Parathyroid adenoma (tissue), 2 donors: ENCODE measurements around the gene PLOD1.

Experiments
- H2AFZ ChIP-seq: fragments of 300-600 bp; sonication (generic); one replicate; pipeline ENCODE4 v1.7.0; 2017; ENCODE audit warnings: antibody characterized with exemption, mild to moderate bottlenecking
- H3K27ac ChIP-seq: fragments of 300-600 bp; sonication (generic); one replicate; pipeline ENCODE4 v1.7.0; 2017
- H3K27me3 ChIP-seq: fragments of 300-600 bp; sonication (generic); one replicate; pipeline ENCODE4 v1.7.0; 2017; ENCODE audit warnings: low read length; ENCODE audit not compliant: control insufficient read depth, insufficient read depth
- H3K36me3 ChIP-seq: fragments of 300-600 bp; sonication (generic); one replicate; pipeline ENCODE4 v1.7.0; 2017; ENCODE audit warnings: low read length; ENCODE audit not compliant: control insufficient read depth, insufficient read depth
- H3K4me1 ChIP-seq: fragments of 300-600 bp; sonication (generic); one replicate; pipeline ENCODE4 v1.7.0; 2017; ENCODE audit warnings: control low read depth
- H3K4me2 ChIP-seq: fragments of 300-600 bp; sonication (generic); one replicate; pipeline ENCODE4 v1.7.0; 2017; ENCODE audit warnings: low read length
- H3K4me3 ChIP-seq: fragments of 300-600 bp; sonication (generic); one replicate; pipeline ENCODE4 v1.7.0; 2017; ENCODE audit warnings: low read depth, low read length
- H3K79me2 ChIP-seq: fragments of 300-600 bp; sonication (generic); one replicate; pipeline ENCODE4 v1.7.0; 2017; ENCODE audit warnings: control low read depth
- H3K9ac ChIP-seq: fragments of 300-600 bp; sonication (generic); one replicate; pipeline ENCODE4 v1.7.0; 2017; ENCODE audit warnings: mild to moderate bottlenecking
- H3K9me3 ChIP-seq: fragments of 300-600 bp; sonication (generic); one replicate; pipeline ENCODE4 v1.7.0; 2017; ENCODE audit warnings: low read length; ENCODE audit not compliant: control insufficient read depth
- CTCF ChIP-seq: fragments of 300-600 bp; sonication (generic); IDR thresholded peaks from one replicate; pipeline ENCODE4 v1.7.0; 2017; ENCODE audit warnings: antibody characterized with exemption, mild to moderate bottlenecking
- donor health status: primary hyperparathyroidism.

Gene PLOD1

GRCh38 chr1:11919621-11920020, 14.9 kb upstream of the PLOD1 start:
- Histone ChIP-seq H3K27ac (no peak overlapping the region), H2AFZ (no peak overlapping the region), H3K4me2 (no peak overlapping the region), H3K9me3 (no peaks in the 10 kb centered on the region), H3K27me3 (no peaks in the 10 kb centered on the region), H3K36me3 (no peaks in the 10 kb centered on the region), H3K4me3 (no peak overlapping the region), H3K4me1 (peaks cover 3% of the 10 kb centered on the region), H3K9ac (no peak overlapping the region), H3K79me2 (peaks cover 3% of the 10 kb centered on the region)
- TF ChIP-seq CTCF, result no peak

GRCh38 chr1:11920239-11920903, 14.1 kb upstream of the PLOD1 start:
- Histone ChIP-seq H3K9me3 (no peaks in the 10 kb centered on the region), H3K4me1 (peaks cover 4% of the 10 kb centered on the region), H3K36me3 (no peaks in the 10 kb centered on the region), H3K27me3 (no peaks in the 10 kb centered on the region), H3K79me2 (peaks cover 8% of the 10 kb centered on the region), H2AFZ (no peak overlapping the region), H3K9ac (no peak overlapping the region), H3K27ac (no peak overlapping the region), H3K4me3 (no peak overlapping the region), H3K4me2 (no peak overlapping the region)
- no peak for TF ChIP-seq CTCF

- no peaks in the 10 kb centered on the region for H3K36me3 ChIP-seq
- no peak overlapping the region for H2AFZ ChIP-seq
- H3K27ac ChIP-seq, result no peak overlapping the region
- H3K4me1 ChIP-seq, result peaks cover 4% of the 10 kb centered on the region
- H3K27me3 ChIP-seq, result no peaks in the 10 kb centered on the region
- H3K79me2 ChIP-seq, result peaks cover 8% of the 10 kb centered on the region
- H3K4me2 ChIP-seq, result no peak overlapping the region
- no peak overlapping the region for H3K9ac ChIP-seq
- no peak for TF ChIP-seq CTCF
- no peak overlapping the region for H3K4me3 ChIP-seq
- no peaks in the 10 kb centered on the region for H3K9me3 ChIP-seq
Observed at GRCh38 chr1:11921022-11921421, 13.5 kb upstream of the PLOD1 start.

- Histone ChIP-seq H3K36me3 (no peaks in the 10 kb centered on the region), H3K79me2 (peaks cover 8% of the 10 kb centered on the region), H3K27ac (no peak overlapping the region), H3K9ac (no peak overlapping the region), H3K9me3 (no peaks in the 10 kb centered on the region), H3K4me3 (no peak overlapping the region), H3K27me3 (no peaks in the 10 kb centered on the region), H3K4me2 (no peak overlapping the region), H3K4me1 (peaks cover 4% of the 10 kb centered on the region), H2AFZ (no peak overlapping the region)
- no peak for TF ChIP-seq CTCF
Observed at GRCh38 chr1:11923069-11923826, 11.3 kb upstream of the PLOD1 start.

- Histone ChIP-seq H3K79me2 (peaks cover 8% of the 10 kb centered on the region), H3K4me2 (peak overlapping the region; percentile 12), H3K9ac (no peak overlapping the region), H3K4me1 (peaks cover 4% of the 10 kb centered on the region), H2AFZ (no peak overlapping the region), H3K36me3 (no peaks in the 10 kb centered on the region), H3K4me3 (no peak overlapping the region), H3K27me3 (no peaks in the 10 kb centered on the region), H3K27ac (no peak overlapping the region), H3K9me3 (no peaks in the 10 kb centered on the region)
- no peak for TF ChIP-seq CTCF
Observed at GRCh38 chr1:11923827-11924113, 10.7 kb upstream of the PLOD1 start.
